Esophagus muscularis mucosa (tissue), 4 donors: ENCODE measurements around the gene TM4SF1.
"Not testable (repeated sequence)": the region's sequence is repeated elsewhere in the genome, so short reads cannot be mapped to it uniquely, and the experiment has no call there.

Experiments
- CTCF ChIP-seq, 3 experiments: fragments of 200-600 bp in 2 of 3; fragments of 450-650 bp in 1 of 3; sonication (generic) in 2 of 3; IDR thresholded peaks; one replicate each; pipeline ENCODE4 v1.5.1; 2017 to 2019; ENCODE audit warnings: antibody characterized with exemption in 3 of 3, mild to moderate bottlenecking in 2 of 3, moderate library complexity in 1 of 3
- EP300 ChIP-seq: sonication (generic); formaldehyde crosslinking; IDR thresholded peaks from one replicate; pipeline ENCODE4 v1.6.1; 2017; ENCODE audit warnings: antibody characterized with exemption
- POLR2A ChIP-seq: fragments of 450-650 bp; IDR thresholded peaks from one replicate; pipeline ENCODE4 v1.6.1; 2017; ENCODE audit warnings: antibody characterized with exemption, moderate library complexity, mild to moderate bottlenecking, low read depth
- POLR2AphosphoS5 ChIP-seq, 2 donors: sonication (generic); formaldehyde crosslinking; IDR thresholded peaks; one replicate each; pipeline ENCODE4 v1.6.1; 2017; ENCODE audit warnings: antibody characterized with exemption in 2 of 2

GRCh38 chr3:149337486-149337885 lies 40.0 kb downstream of the TM4SF1 start:
- not testable (repeated sequence) for TF ChIP-seq POLR2A; POLR2AphosphoS5 (IDR thresholded peaks at IDR 0.05); CTCF (IDR thresholded peaks at IDR 0.05); EP300
